IMR-90 (cell line): ENCODE results near the gene SRRM2. TPM values are rescaled to one million over a fixed set of nuclear protein-coding genes. Genes with fewer than 3 reads are reported as not detected.

Experiments used
- ATAC-seq: fragments of 200-7000 bp; cut with Tn5 transposase; 2 replicates; pipeline ENCODE4 v1.9.1; 2020; ENCODE audit warnings: low read depth, mild to moderate bottlenecking, moderate library complexity
- BruUV-seq: library from RNA; stranded (reverse); fragments of 400-500 nt; replicated peaks from 2 replicates; lab custom pipeline; 2021; lab: Mats Ljungman, UMichigan
- CTCF ChIA-PET: fragments of 300-600 bp; formaldehyde crosslinking; extraction: SDS; loops from one replicate; lab custom pipeline; 2021; ENCODE audit warnings: antibody characterized with exemption; lab: Yijun Ruan, JAX
- POLR2A ChIA-PET: fragments of 300-600 bp; sonication (Branson Sonifier 250); formaldehyde crosslinking; loops from one replicate; lab custom pipeline; 2022; ENCODE audit warnings: antibody characterized with exemption; ENCODE audit not compliant: unreplicated experiment; lab: Charles Lee
- DNase-seq: peaks from one replicate; pipeline ENCODE4 v3.0.0; 2013
- H2AFZ ChIP-seq: replicated peaks from 2 replicates; pipeline ENCODE3; 2013; ENCODE audit warnings: low read length, mild to moderate bottlenecking; ENCODE audit not compliant: poor library complexity
- H2AK5ac ChIP-seq: 2 replicates; pipeline ENCODE4 v1.6.1; 2013; ENCODE audit warnings: low read depth, low read length, inconsistent platforms
- H2AK9ac ChIP-seq: replicated peaks from 2 replicates; pipeline ENCODE3; 2013; ENCODE audit warnings: mild to moderate bottlenecking, low read depth, low read length, moderate library complexity; ENCODE audit not compliant: poor library complexity
- H2BK120ac ChIP-seq: 2 replicates; pipeline ENCODE4 v1.6.1; 2013; ENCODE audit warnings: low read depth, low read length, inconsistent platforms
- H2BK15ac ChIP-seq: 3 replicates; pipeline ENCODE4 v1.6.1; 2013; ENCODE audit warnings: low read depth, low read length, inconsistent platforms
- H2BK20ac ChIP-seq: 2 replicates; pipeline ENCODE4 v1.6.1; 2013; ENCODE audit warnings: low read depth, mild to moderate bottlenecking, inconsistent platforms, low read length, moderate library complexity
- H2BK5ac ChIP-seq: 2 replicates; pipeline ENCODE4 v1.6.1; 2013; ENCODE audit warnings: mild to moderate bottlenecking, low read depth, low read length, inconsistent platforms; ENCODE audit not compliant: poor library complexity, severe bottlenecking
- H3K14ac ChIP-seq: replicated peaks from 2 replicates; pipeline ENCODE4 v1.6.1; 2013; ENCODE audit warnings: low read depth, low read length, inconsistent platforms
- H3K18ac ChIP-seq: 2 replicates; pipeline ENCODE4 v1.6.1; 2013; ENCODE audit warnings: low read depth, low read length, control low read depth
- H3K23ac ChIP-seq: 2 replicates; pipeline ENCODE4 v1.6.1; 2013; ENCODE audit warnings: low read depth, low read length, inconsistent platforms
- H3K27ac ChIP-seq: 2 replicates; pipeline ENCODE4 v1.5.1; 2013; ENCODE audit warnings: mild to moderate bottlenecking, control low read depth, low read length; ENCODE audit not compliant: insufficient read depth
- H3K27me3 ChIP-seq: 2 replicates; pipeline ENCODE4 v1.6.1; 2013; ENCODE audit warnings: low read length; ENCODE audit not compliant: control insufficient read depth, insufficient read depth
- H3K36me3 ChIP-seq: 2 replicates; pipeline ENCODE4 v1.6.1; 2013; ENCODE audit warnings: low read length, mixed read lengths; ENCODE audit not compliant: control insufficient read depth, insufficient read depth
- H3K4ac ChIP-seq: 2 replicates; pipeline ENCODE4 v1.6.1; 2013; ENCODE audit warnings: low read depth, low read length, inconsistent platforms
- H3K4me1 ChIP-seq: 2 replicates; pipeline ENCODE4 v1.6.1; 2013; ENCODE audit warnings: low read length, mixed read lengths; ENCODE audit not compliant: control insufficient read depth, insufficient read depth
- H3K4me2 ChIP-seq: 2 replicates; pipeline ENCODE4 v1.6.1; 2013; ENCODE audit warnings: low read depth, mild to moderate bottlenecking, control low read depth, low read length, moderate library complexity
- H3K4me3 ChIP-seq: 2 replicates; pipeline ENCODE4 v1.5.1; 2013; ENCODE audit warnings: low read depth, mild to moderate bottlenecking, control low read depth, low read length, moderate library complexity; ENCODE audit not compliant: insufficient read depth
- H3K56ac ChIP-seq: 2 replicates; pipeline ENCODE4 v1.6.1; 2013; ENCODE audit warnings: low read length, inconsistent platforms; ENCODE audit not compliant: insufficient read depth; ENCODE audit errors: extremely low read depth
- H3K79me1 ChIP-seq, 2 experiments: 2 replicates each; pipeline ENCODE4 v1.6.1; 2013; ENCODE audit warnings: low read length in 2 of 2, inconsistent platforms in 1 of 2, low read depth in 1 of 2
- H3K9ac ChIP-seq: 2 replicates; pipeline ENCODE4 v1.6.1; 2013; ENCODE audit warnings: low read depth, low read length, control low read depth
- H3K9me1 ChIP-seq: 2 replicates; pipeline ENCODE4 v1.6.1; 2013; ENCODE audit warnings: low read length, inconsistent platforms; ENCODE audit not compliant: insufficient read depth
- H3K9me3 ChIP-seq: 2 replicates; pipeline ENCODE4 v1.6.1; 2013; ENCODE audit warnings: low read length; ENCODE audit not compliant: control insufficient read depth, insufficient read depth
- H4K20me1 ChIP-seq: 2 replicates; pipeline ENCODE4 v1.6.1; 2013; ENCODE audit warnings: low read length, inconsistent platforms; ENCODE audit not compliant: insufficient read depth
- H4K5ac ChIP-seq: 2 replicates; pipeline ENCODE4 v1.6.1; 2013; ENCODE audit warnings: mild to moderate bottlenecking, low read depth, low read length, control low read depth
- H4K8ac ChIP-seq, 2 experiments: 2 replicates each; pipeline ENCODE4 v1.6.1; 2013; ENCODE audit warnings: low read depth in 2 of 2, low read length in 2 of 2, control low read depth in 1 of 2, inconsistent platforms in 1 of 2
- H4K91ac ChIP-seq: 2 replicates; pipeline ENCODE4 v1.6.1; 2013; ENCODE audit warnings: low read depth, low read length, inconsistent platforms; ENCODE audit not compliant: insufficient read depth
- CEBPB ChIP-seq: IDR thresholded peaks from 2 replicates; pipeline ENCODE4 v1.6.1; 2012; ENCODE audit warnings: low read depth, low read length, improper control_type of control experiment
- CHD1 ChIP-seq: IDR thresholded peaks from 2 replicates; pipeline ENCODE4 v1.6.1; 2012; ENCODE audit warnings: low read depth, low read length, improper control_type of control experiment
- FOS ChIP-seq: fragments of 150-350 bp; IDR thresholded peaks from 2 replicates; pipeline ENCODE4 v1.6.1; 2016; ENCODE audit warnings: low read depth, low read length
- MAFK ChIP-seq: IDR thresholded peaks from 2 replicates; pipeline ENCODE4 v1.6.1; 2012; ENCODE audit warnings: low read depth, low read length, improper control_type of control experiment
- MAZ ChIP-seq: IDR thresholded peaks from 2 replicates; pipeline ENCODE4 v1.6.1; 2012; ENCODE audit warnings: low read depth, mild to moderate bottlenecking, low read length, improper control_type of control experiment, moderate library complexity, borderline replicate concordance
- MXI1 ChIP-seq: IDR thresholded peaks from 2 replicates; pipeline ENCODE4 v1.6.1; 2012; ENCODE audit warnings: low read depth, mild to moderate bottlenecking, low read length, moderate library complexity, borderline replicate concordance
- NFE2L2 ChIP-seq: fragments of 150-350 bp; IDR thresholded peaks from 2 replicates; pipeline ENCODE4 v1.6.1; 2016; ENCODE audit warnings: low read depth, mild to moderate bottlenecking, low read length
- RAD21 ChIP-seq: IDR thresholded peaks from 2 replicates; pipeline ENCODE4 v1.6.1; 2012; ENCODE audit warnings: low read length, improper control_type of control experiment
- RFX5 ChIP-seq: IDR thresholded peaks from 2 replicates; pipeline ENCODE4 v1.8.0; 2012; ENCODE audit warnings: low read depth, mild to moderate bottlenecking, low read length, moderate library complexity
- USF2 ChIP-seq: fragments of 150-350 bp; IDR thresholded peaks from 2 replicates; pipeline ENCODE4 v1.6.1; 2017; ENCODE audit warnings: mild to moderate bottlenecking, antibody characterized with exemption, low read length, low read depth
- WGBS, 2 experiments: methylation state at CpG; one replicate each; pipeline versions ENCODE4 v1.1.5 to v1.1.7; 2013; ENCODE audit warnings: missing lambda C conversion rate in 2 of 2; ENCODE audit not compliant: insufficient read length in 1 of 2; ENCODE audit errors: extremely low coverage in 2 of 2; 5-methylcytosine and 5-hydroxymethylcytosine counted together
- dilution Hi-C: fragments of 300-500 bp; cut with HindIII; formaldehyde crosslinking; loops from one replicate; pipeline ENCODE4 v1.14.3; 2018; ENCODE audit warnings: low sequenced_read_pairs; ENCODE audit not compliant: unreplicated experiment
- in situ Hi-C: fragments of 300-500 bp; cut with MboI; formaldehyde crosslinking; loops from 3 replicates; pipeline ENCODE4 v1.14.3; 2019; ENCODE audit warnings: low sequenced_read_pairs, inconsistent platforms, mixed read lengths
- intact Hi-C: fragments of 100-400 bp; cut with micrococcal nuclease; formaldehyde crosslinking; loops from 2 replicates; pipeline ENCODE4 v1.10.0; 2022
- polyA plus RNA-seq, 3 experiments: library from polyadenylated mRNA; depleted of rRNA; stranded (reverse); fragments of >200 nt; gene quantifications; 2 replicates each; pipeline ENCODE4 v1.2.3, GENCODE V29; 2012; ENCODE audit warnings: low replicate concordance in 1 of 3
- total RNA-seq: library from RNA; depleted of rRNA; stranded (reverse); fragments of >200 nt; gene quantifications from 2 replicates; pipeline ENCODE4 v1.2.3, GENCODE V29; 2012
- TF ChIP-seq, protein P1 (sequence below): conservative IDR thresholded peaks from 2 replicates; pipeline ENCODE4 v1.5.1; 2012; ENCODE audit warnings: mild to moderate bottlenecking, low read depth, low read length, improper control_type of control experiment

Gene SRRM2
- total and polyA plus RNA-seq, 2 of the 4 experiments (the other 2 are of a cell fraction), result 20.3 to 300 TPM

GRCh38 chr16:2717383-2718263, 34.8 kb upstream of the SRRM2 start (continued):
- no peak for TF ChIP-seq CEBPB

DNA sequence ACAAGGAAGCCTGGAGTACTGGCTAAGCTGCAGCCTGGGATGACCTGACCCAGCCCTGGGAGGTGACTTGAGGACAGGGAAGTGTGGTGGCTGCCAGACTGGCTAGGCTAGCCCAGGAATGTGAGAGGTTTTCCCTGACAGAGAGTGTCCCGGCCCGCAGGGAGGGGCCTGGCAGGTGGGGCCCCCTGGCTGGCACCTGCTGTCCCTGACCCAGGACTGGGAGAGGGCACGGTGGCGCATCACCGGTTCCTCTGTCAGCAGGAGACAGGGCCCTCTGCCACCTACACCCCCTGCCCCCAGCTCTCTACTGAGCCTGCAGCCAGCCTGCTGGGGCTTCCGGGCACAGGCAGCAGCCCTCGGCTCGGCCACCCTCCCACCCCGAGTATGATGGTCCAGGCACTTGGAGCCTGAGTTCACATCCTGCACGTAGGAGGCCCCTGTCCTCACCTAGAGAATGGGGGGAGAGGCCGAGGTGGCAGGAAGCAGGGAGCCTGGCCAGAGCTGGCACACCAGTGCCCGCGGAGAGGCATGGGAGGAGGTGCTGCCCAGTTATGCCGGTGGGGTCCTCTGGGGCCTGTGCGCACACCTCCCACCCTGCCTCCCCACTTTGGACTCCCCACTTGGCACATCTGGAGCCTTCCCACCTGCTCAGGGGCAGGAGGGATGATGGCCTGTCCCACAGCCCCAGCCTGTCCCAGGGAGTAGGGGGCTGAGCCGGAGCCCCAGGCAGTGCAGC, 32.9 kb upstream of the SRRM2 start:
- Histone ChIP-seq H4K20me1 (no peaks in the 10 kb centered on the region), H3K4me2 (no peak overlapping the region), H3K18ac (no peak overlapping the region), H4K5ac (no peak overlapping the region), H2BK20ac (no peak overlapping the region), H3K23ac (no peak overlapping the region), H3K27ac (no peak overlapping the region), H2AK5ac (no peak overlapping the region), H3K27me3 (peaks cover 1% of the 10 kb centered on the region; the same call in 1 of the 2 replicates), H3K56ac (no peak overlapping the region), H3K79me1 (no peaks in the 10 kb centered on the region), H3K4ac (no peak overlapping the region), H3K4me1 (no peaks in the 10 kb centered on the region), H3K36me3 (no peaks in the 10 kb centered on the region), H3K4me3 (no peak overlapping the region), H4K8ac (no peak overlapping the region), H3K9ac (no peak overlapping the region), H3K9me1 (no peaks in the 10 kb centered on the region), H3K14ac (no peak overlapping the region), H2AFZ (no peak overlapping the region), H3K9me3 (no peaks in the 10 kb centered on the region), H4K91ac (no peak overlapping the region), H2BK5ac (no peak overlapping the region), H2BK15ac (no peak overlapping the region), H2BK120ac (no peak overlapping the region), H2AK9ac (no peak overlapping the region)
- in situ Hi-C loops (no loop called here), intact Hi-C loops (no loop called here), dilution Hi-C loops (no loop called here)
- ChIA-PET POLR2A (interaction anchor here (0.7 kb wide), 1 partner anchor 261 kb away, joined by 3 read pairs; the partner anchor contains the start of gene PKMYT1), CTCF (no interaction called here)
- 60% methylated on average over 1 of the region's 16 CpGs; no CpG with 5 or more reads in 1 of the 2 experiments for WGBS, 2 experiments
- ATAC-seq (no peak), DNase-seq (no peak)
- BruUV-seq, result no TSS peak
- TF ChIP-seq CEBPB, result no peak
- TF ChIP-seq MAZ, result no peak
- TF ChIP-seq RAD21, result no peak
- TF ChIP-seq USF2, result no peak
- TF ChIP-seq NFE2L2, result no peak
- no peak for TF ChIP-seq FOS
- no peak for TF ChIP-seq CHD1
- no peak for TF ChIP-seq RFX5
- TF ChIP-seq MXI1, result no peak
- TF ChIP-seq MAFK, result no peak
- TF ChIP-seq, protein P1, sequence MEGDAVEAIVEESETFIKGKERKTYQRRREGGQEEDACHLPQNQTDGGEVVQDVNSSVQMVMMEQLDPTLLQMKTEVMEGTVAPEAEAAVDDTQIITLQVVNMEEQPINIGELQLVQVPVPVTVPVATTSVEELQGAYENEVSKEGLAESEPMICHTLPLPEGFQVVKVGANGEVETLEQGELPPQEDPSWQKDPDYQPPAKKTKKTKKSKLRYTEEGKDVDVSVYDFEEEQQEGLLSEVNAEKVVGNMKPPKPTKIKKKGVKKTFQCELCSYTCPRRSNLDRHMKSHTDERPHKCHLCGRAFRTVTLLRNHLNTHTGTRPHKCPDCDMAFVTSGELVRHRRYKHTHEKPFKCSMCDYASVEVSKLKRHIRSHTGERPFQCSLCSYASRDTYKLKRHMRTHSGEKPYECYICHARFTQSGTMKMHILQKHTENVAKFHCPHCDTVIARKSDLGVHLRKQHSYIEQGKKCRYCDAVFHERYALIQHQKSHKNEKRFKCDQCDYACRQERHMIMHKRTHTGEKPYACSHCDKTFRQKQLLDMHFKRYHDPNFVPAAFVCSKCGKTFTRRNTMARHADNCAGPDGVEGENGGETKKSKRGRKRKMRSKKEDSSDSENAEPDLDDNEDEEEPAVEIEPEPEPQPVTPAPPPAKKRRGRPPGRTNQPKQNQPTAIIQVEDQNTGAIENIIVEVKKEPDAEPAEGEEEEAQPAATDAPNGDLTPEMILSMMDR, result no peak
